Hepatocyte (in vitro differentiated cells): Measurements from ENCODE around the gene ASB4. TPM values are rescaled to one million over a fixed set of nuclear protein-coding genes. Genes with fewer than 3 reads are reported as not detected.

Source experiments
- DNase-seq: peaks from one replicate; pipeline ENCODE4 v3.0.0-alpha.2; 2016; ENCODE audit warnings: low spot score
- H2AFZ ChIP-seq: fragments of 200-600 bp; sonication (generic); 2 replicates; pipeline ENCODE4 v1.6.0; 2016; ENCODE audit warnings: antibody characterized with exemption, mild to moderate bottlenecking
- H3K27ac ChIP-seq: fragments of 200-600 bp; sonication (generic); 2 replicates; pipeline ENCODE4 v1.5.1; 2016; ENCODE audit warnings: mild to moderate bottlenecking
- H3K27me3 ChIP-seq: fragments of 200-600 bp; sonication (generic); 2 replicates; pipeline ENCODE4 v1.6.1; 2016
- H3K36me3 ChIP-seq: fragments of 200-600 bp; sonication (generic); replicated peaks from 2 replicates; pipeline ENCODE4 v1.5.1; 2016; ENCODE audit warnings: low read depth; ENCODE audit not compliant: insufficient read depth
- H3K4me1 ChIP-seq: fragments of 200-600 bp; sonication (generic); 2 replicates; pipeline ENCODE4 v1.5.1; 2016; ENCODE audit warnings: mild to moderate bottlenecking, moderate library complexity; ENCODE audit not compliant: insufficient read depth
- H3K4me2 ChIP-seq: fragments of 200-600 bp; sonication (generic); 2 replicates; pipeline ENCODE4 v1.6.0; 2016
- H3K4me3 ChIP-seq: fragments of 200-600 bp; sonication (generic); 2 replicates; pipeline ENCODE4 v1.5.1; 2016; ENCODE audit warnings: mild to moderate bottlenecking
- H3K79me2 ChIP-seq: fragments of 200-600 bp; sonication (generic); 2 replicates; pipeline ENCODE4 v1.6.0; 2017; ENCODE audit warnings: mild to moderate bottlenecking
- H3K9me2 ChIP-seq: fragments of 200-600 bp; sonication (generic); replicated peaks from 2 replicates; pipeline ENCODE4 v1.6.0; 2017; ENCODE audit warnings: mild to moderate bottlenecking; ENCODE audit not compliant: insufficient read depth
- H3K9me3 ChIP-seq: fragments of 200-600 bp; sonication (generic); 2 replicates; pipeline ENCODE4 v1.5.1; 2016; ENCODE audit warnings: low read depth, mild to moderate bottlenecking
- H4K20me1 ChIP-seq: fragments of 200-600 bp; sonication (generic); 2 replicates; pipeline ENCODE4 v1.6.0; 2016; ENCODE audit warnings: mild to moderate bottlenecking; ENCODE audit not compliant: insufficient read depth, poor library complexity, severe bottlenecking
- EZH2 ChIP-seq: fragments of 200-600 bp; sonication (generic); IDR thresholded peaks from 2 replicates; pipeline ENCODE4 v1.6.1; 2016; ENCODE audit warnings: antibody characterized with exemption, mild to moderate bottlenecking, borderline replicate concordance
- EZH2phosphoT487 ChIP-seq: fragments of 200-600 bp; sonication (generic); IDR thresholded peaks from one replicate; pipeline ENCODE4 v1.6.1; 2018; ENCODE audit warnings: antibody characterized with exemption, mild to moderate bottlenecking, low read depth, moderate library complexity; ENCODE audit not compliant: unreplicated experiment, severe bottlenecking
- WGBS: methylation state at CpG from one replicate; pipeline ENCODE4 v1.1.6; 2016; ENCODE audit warnings: low lambda C conversion rate; ENCODE audit errors: missing lambda C conversion rate; 5-methylcytosine and 5-hydroxymethylcytosine counted together
- polyA plus RNA-seq: library from polyadenylated mRNA; unstranded; fragments of >200 nt; fragmentation: Nextera tagmentation; extraction: Ambion mirVana; gene quantifications from 2 replicates; pipeline ENCODE4 v1.2.1, GENCODE V29; 2016
- total RNA-seq: library from RNA; depleted of rRNA; stranded (reverse); fragments of >200 nt; gene quantifications from 2 replicates; pipeline ENCODE4 v1.2.3, GENCODE V29; 2014
- TF ChIP-seq, protein P1 (sequence below): fragments of 200-600 bp; sonication (generic); IDR thresholded peaks from 2 replicates; pipeline ENCODE4 v1.5.1; 2016; ENCODE audit warnings: antibody characterized with exemption, mild to moderate bottlenecking; ENCODE audit not compliant: poor library complexity

Gene ASB4
- total and polyA plus RNA-seq, 2 experiments from 2014 or later: 0.03 to 0.35 TPM

DNA sequence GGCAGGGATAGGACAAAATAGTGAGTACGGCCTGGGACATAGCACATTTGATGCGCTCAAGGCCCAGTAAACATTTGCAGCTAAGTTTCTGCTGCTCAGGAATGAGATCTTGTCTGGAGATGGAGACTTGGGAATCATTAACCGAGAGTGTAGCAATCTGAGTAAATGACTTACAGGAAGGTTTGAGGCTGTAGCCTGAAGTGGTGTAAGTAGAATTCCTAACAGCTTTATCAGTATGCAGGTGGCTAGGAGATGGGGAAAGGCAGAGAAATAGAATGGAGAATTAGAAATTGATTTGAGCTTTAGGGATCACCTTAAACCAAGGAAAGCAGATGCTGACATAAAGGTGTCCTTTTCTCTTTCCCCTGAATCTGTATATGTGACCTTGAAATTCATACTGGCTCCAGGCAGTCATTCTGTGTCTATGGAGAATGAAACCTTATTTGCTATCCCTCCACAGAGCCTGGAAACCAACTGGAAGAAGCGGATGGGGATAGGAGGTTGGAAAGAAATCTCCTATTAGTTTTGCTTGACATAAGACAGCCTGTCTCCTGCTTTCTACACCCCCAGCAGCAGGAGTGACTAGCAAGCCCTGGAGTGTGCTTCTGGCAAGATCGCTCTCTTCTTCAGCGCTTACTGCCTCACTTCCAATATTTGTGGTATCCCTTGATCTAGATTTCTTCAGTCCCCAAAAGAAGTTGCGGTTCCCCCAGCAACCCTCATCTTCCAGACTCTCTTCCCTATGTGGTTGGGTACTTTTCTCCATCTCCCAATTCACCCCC lies 44.5 kb upstream of the ASB4 start:
- peak; percentile 70 for DNase-seq
- no peaks in the 10 kb centered on the region for H3K9me3 ChIP-seq
- H3K36me3 ChIP-seq: no peaks in the 10 kb centered on the region
- no peak overlapping the region for H3K4me3 ChIP-seq
- H2AFZ ChIP-seq: no peak overlapping the region
- WGBS: 60% methylated on average over 7 of the region's 7 CpGs
- peak overlapping the region; percentile 59 for H3K4me2 ChIP-seq
- H3K9me2 ChIP-seq: no peaks in the 10 kb centered on the region
- H3K4me1 ChIP-seq: peaks cover 15% of the 10 kb centered on the region
- TF ChIP-seq EZH2 (no peak), EZH2phosphoT487 (no peak)
- TF ChIP-seq, protein P1, sequence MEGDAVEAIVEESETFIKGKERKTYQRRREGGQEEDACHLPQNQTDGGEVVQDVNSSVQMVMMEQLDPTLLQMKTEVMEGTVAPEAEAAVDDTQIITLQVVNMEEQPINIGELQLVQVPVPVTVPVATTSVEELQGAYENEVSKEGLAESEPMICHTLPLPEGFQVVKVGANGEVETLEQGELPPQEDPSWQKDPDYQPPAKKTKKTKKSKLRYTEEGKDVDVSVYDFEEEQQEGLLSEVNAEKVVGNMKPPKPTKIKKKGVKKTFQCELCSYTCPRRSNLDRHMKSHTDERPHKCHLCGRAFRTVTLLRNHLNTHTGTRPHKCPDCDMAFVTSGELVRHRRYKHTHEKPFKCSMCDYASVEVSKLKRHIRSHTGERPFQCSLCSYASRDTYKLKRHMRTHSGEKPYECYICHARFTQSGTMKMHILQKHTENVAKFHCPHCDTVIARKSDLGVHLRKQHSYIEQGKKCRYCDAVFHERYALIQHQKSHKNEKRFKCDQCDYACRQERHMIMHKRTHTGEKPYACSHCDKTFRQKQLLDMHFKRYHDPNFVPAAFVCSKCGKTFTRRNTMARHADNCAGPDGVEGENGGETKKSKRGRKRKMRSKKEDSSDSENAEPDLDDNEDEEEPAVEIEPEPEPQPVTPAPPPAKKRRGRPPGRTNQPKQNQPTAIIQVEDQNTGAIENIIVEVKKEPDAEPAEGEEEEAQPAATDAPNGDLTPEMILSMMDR: no peak
- no peaks in the 10 kb centered on the region for H3K79me2 ChIP-seq
- H4K20me1 ChIP-seq: no peaks in the 10 kb centered on the region
- no peaks in the 10 kb centered on the region for H3K27me3 ChIP-seq
- H3K27ac ChIP-seq: peak overlapping the region; percentile 82

DNA sequence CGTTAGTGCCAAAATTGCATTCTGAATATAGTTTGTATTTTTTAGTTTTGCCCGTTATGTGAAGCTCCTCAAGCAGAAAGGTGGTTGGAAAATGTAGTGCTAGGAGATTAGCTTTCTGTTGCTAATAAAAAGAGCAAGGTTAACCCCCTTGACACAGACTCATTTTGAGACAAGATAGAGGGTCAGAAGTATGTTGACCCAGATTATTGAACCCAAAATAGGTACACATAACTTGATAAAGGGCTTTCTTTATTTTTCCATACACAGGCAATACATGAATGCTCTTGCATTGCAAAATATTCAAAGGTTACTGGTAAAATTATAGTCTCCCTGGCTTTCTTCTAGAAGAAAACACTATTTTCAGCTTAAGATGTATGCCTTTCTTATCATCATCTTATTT lies 40.9 kb upstream of the ASB4 start:
- WGBS: 83% methylated on average over 2 of the region's 2 CpGs
- no peaks in the 10 kb centered on the region for H3K9me3 ChIP-seq
- no peak overlapping the region for H3K4me2 ChIP-seq
- H3K36me3 ChIP-seq: no peaks in the 10 kb centered on the region
- no peak overlapping the region for H3K27ac ChIP-seq
- no peaks in the 10 kb centered on the region for H4K20me1 ChIP-seq
- no peaks in the 10 kb centered on the region for H3K9me2 ChIP-seq
- H2AFZ ChIP-seq: no peak overlapping the region
- no peak for DNase-seq
- no peak overlapping the region for H3K4me3 ChIP-seq
- no peaks in the 10 kb centered on the region for H3K79me2 ChIP-seq
- no peak for TF ChIP-seq EZH2
- TF ChIP-seq, protein P1: no peak
- no peak for TF ChIP-seq EZH2phosphoT487
- H3K27me3 ChIP-seq: no peaks in the 10 kb centered on the region
- peaks cover 10% of the 10 kb centered on the region for H3K4me1 ChIP-seq

DNA sequence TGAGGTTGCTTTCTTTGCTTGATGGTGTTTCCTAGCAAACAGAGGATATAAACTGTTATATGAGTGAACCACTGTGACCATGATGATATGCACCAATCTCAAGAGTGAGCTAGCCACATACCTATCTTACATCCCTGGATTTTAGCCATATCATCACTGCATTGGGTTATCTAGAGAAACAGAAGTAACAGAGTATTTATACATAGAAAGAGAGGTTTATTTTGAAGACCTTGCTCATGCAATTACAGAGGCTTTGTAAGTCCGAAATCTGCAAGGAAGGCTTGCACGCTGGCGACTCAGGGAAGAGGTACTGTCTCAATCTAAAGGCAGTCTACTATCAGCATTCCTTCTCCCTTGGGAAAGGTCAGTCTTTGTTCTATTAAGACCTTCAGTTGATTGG lies 39.1 kb upstream of the ASB4 start:
- no peak overlapping the region for H2AFZ ChIP-seq
- 95% methylated on average over 3 of the region's 3 CpGs for WGBS
- no peak for TF ChIP-seq EZH2
- TF ChIP-seq, protein P1: no peak
- no peak for TF ChIP-seq EZH2phosphoT487
- no peak overlapping the region for H3K4me2 ChIP-seq
- H3K4me1 ChIP-seq: peaks cover 2% of the 10 kb centered on the region
- H3K9me2 ChIP-seq: no peaks in the 10 kb centered on the region
- no peak overlapping the region for H3K27ac ChIP-seq
- no peak for DNase-seq
- no peaks in the 10 kb centered on the region for H3K79me2 ChIP-seq
- no peaks in the 10 kb centered on the region for H4K20me1 ChIP-seq
- no peak overlapping the region for H3K4me3 ChIP-seq
- H3K9me3 ChIP-seq: no peaks in the 10 kb centered on the region
- no peaks in the 10 kb centered on the region for H3K36me3 ChIP-seq
- H3K27me3 ChIP-seq: no peaks in the 10 kb centered on the region
